ENCODE results near the gene PEX10. TPM values are rescaled to one million over a fixed set of nuclear protein-coding genes. Genes with fewer than 3 reads are reported as not detected.

PEX10 gene
- total and polyA plus RNA-seq, 2 experiments from 2014 or later: 24.7 to 25.5 TPM

DNA sequence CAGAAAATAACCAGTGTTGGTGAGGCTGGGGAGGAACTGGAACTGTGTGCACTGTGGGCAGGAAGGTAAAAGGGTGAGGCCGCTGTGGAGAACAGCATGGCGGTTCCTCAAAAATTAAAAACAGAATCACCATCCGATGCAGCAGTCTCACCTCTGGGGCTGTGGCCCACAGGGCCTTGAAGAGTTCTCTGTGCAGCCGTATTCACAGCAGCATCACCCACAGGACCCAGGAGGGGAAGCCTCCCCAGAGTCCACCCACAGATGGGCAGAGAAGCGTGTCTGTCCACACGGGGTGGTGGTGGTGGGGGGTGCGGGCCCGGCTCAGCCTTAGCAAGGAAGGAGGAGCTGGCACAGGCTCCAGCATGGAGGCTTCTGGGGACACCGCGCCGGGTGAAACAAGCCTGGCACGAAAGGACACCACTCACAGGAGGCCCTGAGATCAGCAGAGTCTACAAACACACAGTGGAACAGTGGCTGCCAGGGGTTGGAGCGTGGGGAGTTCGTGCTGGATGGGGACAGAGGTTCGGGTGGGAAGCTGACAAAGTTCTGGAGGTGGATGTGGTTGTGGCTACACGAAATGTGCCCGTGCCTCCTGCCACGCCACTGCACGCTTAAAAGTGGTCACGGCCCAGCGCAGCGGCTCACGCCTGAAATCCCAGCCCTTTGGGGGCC, 32.5 kb downstream of the PEX10 start:
- Histone ChIP-seq H3K27me3 (no peaks in the 10 kb centered on the region), H3K4me1 (ENCODE audit: insufficient read depth) (no peaks in the 10 kb centered on the region), H3K9me3 (ENCODE audit: low read depth) (no peaks in the 10 kb centered on the region), H4K20me1 (ENCODE audit: insufficient read depth, poor library complexity, severe bottlenecking) (no peaks in the 10 kb centered on the region), H3K9me2 (replicated peaks; ENCODE audit: insufficient read depth) (no peaks in the 10 kb centered on the region), H3K4me3 (no peak overlapping the region), H3K79me2 (no peaks in the 10 kb centered on the region), H2AFZ (no peak overlapping the region), H3K36me3 (replicated peaks; ENCODE audit: insufficient read depth, low read depth) (no peaks in the 10 kb centered on the region), H3K4me2 (no peak overlapping the region), H3K27ac (no peak overlapping the region)
- DNase-seq (ENCODE audit: low spot score): no peak
- 94% methylated on average over 22 of the region's 23 CpGs for WGBS (ENCODE audit: low lambda C conversion rate, missing lambda C conversion rate)
- no peak for TF ChIP-seq EZH2 (IDR thresholded peaks at IDR 0.05; ENCODE audit: borderline replicate concordance)
- TF ChIP-seq, protein P1, sequence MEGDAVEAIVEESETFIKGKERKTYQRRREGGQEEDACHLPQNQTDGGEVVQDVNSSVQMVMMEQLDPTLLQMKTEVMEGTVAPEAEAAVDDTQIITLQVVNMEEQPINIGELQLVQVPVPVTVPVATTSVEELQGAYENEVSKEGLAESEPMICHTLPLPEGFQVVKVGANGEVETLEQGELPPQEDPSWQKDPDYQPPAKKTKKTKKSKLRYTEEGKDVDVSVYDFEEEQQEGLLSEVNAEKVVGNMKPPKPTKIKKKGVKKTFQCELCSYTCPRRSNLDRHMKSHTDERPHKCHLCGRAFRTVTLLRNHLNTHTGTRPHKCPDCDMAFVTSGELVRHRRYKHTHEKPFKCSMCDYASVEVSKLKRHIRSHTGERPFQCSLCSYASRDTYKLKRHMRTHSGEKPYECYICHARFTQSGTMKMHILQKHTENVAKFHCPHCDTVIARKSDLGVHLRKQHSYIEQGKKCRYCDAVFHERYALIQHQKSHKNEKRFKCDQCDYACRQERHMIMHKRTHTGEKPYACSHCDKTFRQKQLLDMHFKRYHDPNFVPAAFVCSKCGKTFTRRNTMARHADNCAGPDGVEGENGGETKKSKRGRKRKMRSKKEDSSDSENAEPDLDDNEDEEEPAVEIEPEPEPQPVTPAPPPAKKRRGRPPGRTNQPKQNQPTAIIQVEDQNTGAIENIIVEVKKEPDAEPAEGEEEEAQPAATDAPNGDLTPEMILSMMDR (IDR thresholded peaks at IDR 0.05; ENCODE audit: poor library complexity): no peak
- TF ChIP-seq EZH2phosphoT487 (IDR thresholded peaks at IDR 0.05; ENCODE audit: low read depth, severe bottlenecking, unreplicated experiment): no peak

DNA sequence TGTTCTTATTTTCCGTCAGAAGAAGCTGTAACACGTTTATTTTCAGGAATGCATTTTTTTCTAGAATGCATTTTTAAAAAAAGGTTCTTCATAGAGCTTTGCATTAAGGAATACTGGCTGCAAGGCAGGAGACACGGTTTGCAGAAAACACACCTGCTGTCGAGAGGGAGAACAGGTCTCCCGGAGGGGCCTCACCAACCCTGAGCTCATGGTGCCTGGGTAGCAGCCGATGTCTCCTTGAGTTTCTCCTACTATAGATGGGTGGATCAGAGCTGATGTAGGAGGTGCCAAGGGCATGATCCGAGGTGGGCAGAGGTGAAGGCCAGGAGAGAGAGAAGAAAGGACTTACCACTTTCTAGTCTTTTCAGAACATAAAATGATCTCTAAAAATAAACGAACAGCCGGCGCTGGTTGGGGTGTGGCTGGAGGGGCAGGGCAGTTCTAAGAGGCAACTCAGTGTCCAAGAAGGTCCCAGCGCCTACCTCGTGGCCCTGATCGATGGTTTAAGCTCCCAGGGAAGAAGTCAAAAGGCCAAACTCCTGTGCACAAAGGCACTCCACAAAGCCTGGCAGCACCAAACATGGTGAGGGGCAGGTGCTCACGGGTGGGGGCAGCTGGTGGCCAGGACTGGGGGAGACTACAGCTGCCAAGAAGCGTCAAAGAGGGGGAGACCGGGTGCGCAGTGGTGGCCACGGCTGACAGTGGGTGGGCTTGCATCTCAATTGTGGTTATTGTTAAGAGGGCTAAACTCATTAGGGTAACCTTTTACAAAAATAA, 33.2 kb downstream of the PEX10 start:
- TF ChIP-seq, protein P1 (IDR thresholded peaks at IDR 0.05; ENCODE audit: poor library complexity): no peak
- TF ChIP-seq EZH2phosphoT487 (IDR thresholded peaks at IDR 0.05; ENCODE audit: low read depth, severe bottlenecking, unreplicated experiment) (no peak), EZH2 (IDR thresholded peaks at IDR 0.05; ENCODE audit: borderline replicate concordance) (no peak)
- Histone ChIP-seq H3K9me3 (ENCODE audit: low read depth) (no peaks in the 10 kb centered on the region), H3K4me3 (no peak overlapping the region), H3K36me3 (replicated peaks; ENCODE audit: insufficient read depth, low read depth) (no peaks in the 10 kb centered on the region), H3K27me3 (no peaks in the 10 kb centered on the region), H3K4me1 (ENCODE audit: insufficient read depth) (no peaks in the 10 kb centered on the region), H4K20me1 (ENCODE audit: insufficient read depth, poor library complexity, severe bottlenecking) (no peaks in the 10 kb centered on the region), H3K9me2 (replicated peaks; ENCODE audit: insufficient read depth) (no peaks in the 10 kb centered on the region), H3K27ac (no peak overlapping the region), H3K4me2 (no peak overlapping the region), H2AFZ (no peak overlapping the region), H3K79me2 (no peaks in the 10 kb centered on the region)
- 90% methylated on average over 18 of the region's 18 CpGs for WGBS (ENCODE audit: low lambda C conversion rate, missing lambda C conversion rate)
- DNase-seq (ENCODE audit: low spot score): no peak

DNA sequence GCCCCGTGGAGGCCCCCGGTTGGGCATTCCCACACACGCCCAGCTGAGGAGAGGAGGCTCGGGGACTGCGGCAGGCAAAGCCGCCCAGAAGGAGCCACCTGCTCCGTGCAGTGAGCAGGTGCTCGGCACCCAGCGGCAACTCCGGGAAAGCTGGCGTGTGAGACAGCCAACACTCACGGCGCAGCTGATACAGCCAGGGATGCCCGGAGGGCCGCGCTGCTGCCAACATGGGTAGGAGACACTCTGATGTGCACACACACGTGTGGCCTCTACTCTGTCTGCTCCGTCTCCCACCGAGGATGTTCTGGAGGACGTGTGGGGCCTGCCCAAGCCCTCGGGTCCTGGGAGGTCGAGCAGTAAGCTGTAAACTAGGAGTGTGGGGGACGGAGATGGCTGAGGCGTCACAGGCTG, 33.9 kb downstream of the PEX10 start:
- Histone ChIP-seq H3K27ac (no peak overlapping the region), H3K9me3 (ENCODE audit: low read depth) (no peaks in the 10 kb centered on the region), H3K4me3 (no peak overlapping the region), H3K79me2 (no peaks in the 10 kb centered on the region), H3K4me2 (no peak overlapping the region), H3K9me2 (replicated peaks; ENCODE audit: insufficient read depth) (no peaks in the 10 kb centered on the region), H3K4me1 (ENCODE audit: insufficient read depth) (no peaks in the 10 kb centered on the region), H4K20me1 (ENCODE audit: insufficient read depth, poor library complexity, severe bottlenecking) (no peaks in the 10 kb centered on the region), H3K36me3 (replicated peaks; ENCODE audit: insufficient read depth, low read depth) (no peaks in the 10 kb centered on the region), H2AFZ (no peak overlapping the region), H3K27me3 (no peaks in the 10 kb centered on the region)
- DNase-seq (ENCODE audit: low spot score): no peak
- TF ChIP-seq EZH2 (IDR thresholded peaks at IDR 0.05; ENCODE audit: borderline replicate concordance) (no peak), EZH2phosphoT487 (IDR thresholded peaks at IDR 0.05; ENCODE audit: low read depth, severe bottlenecking, unreplicated experiment) (no peak)
- TF ChIP-seq, protein P1 (IDR thresholded peaks at IDR 0.05; ENCODE audit: poor library complexity): no peak
- WGBS (ENCODE audit: low lambda C conversion rate, missing lambda C conversion rate): 91% methylated on average over 24 of the region's 24 CpGs

Measured in hepatocyte (in vitro differentiated cells).